ENCODE results near the gene CDS2. TPM values are rescaled to one million over a fixed set of nuclear protein-coding genes. Genes with fewer than 3 reads are reported as not detected.

CDS2 gene
- polyA plus RNA-seq, 4 donors, result 30.8 to 38.8 (median 34.5) TPM

GRCh38 chr20:5118220-5119142 lies 8.3 kb upstream of the CDS2 start:
- DNase-seq (ENCODE audit: low read depth in 4 of 4, low spot score in 3 of 4), result no peak

- no peak for DNase-seq (ENCODE audit: low read depth in 4 of 4, low spot score in 3 of 4)
Measured at GRCh38 chr20:5119143-5119434, 7.7 kb upstream of the CDS2 start.

GRCh38 chr20:5119435-5120184 lies 7.2 kb upstream of the CDS2 start, which contains the start of gene PCNA:
TSS of gene PCNA (minus strand) at chr20:5119958. CDS start at chr20:5119798, 160 bp downstream.
- peak in 3 of 4 donors; percentile 86 to 91 (median 88) for DNase-seq (ENCODE audit: low read depth in 4 of 4, low spot score in 3 of 4)

- DNase-seq (ENCODE audit: low read depth in 4 of 4, low spot score in 3 of 4), result no peak
Measured at GRCh38 chr20:5120185-5120476, 6.7 kb upstream of the CDS2 start.

DNA sequence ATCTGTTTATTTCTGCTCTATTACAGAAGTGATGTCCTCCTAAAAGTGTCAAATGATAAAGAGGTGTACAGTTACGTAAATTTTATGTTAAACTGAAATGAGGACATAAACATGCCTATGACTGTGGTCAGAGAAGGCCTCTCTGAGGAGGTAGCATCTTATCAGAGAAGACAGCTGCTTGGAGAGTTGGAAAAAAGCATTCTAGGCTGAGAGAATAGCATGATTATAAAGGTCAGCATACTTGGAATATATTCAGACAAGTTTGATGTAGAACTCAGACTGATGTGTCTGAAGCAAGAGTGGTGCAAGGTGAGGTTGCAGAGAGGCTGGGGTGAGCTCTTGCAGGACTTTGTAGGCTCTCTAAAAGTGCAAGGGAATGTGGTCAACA lies 3.9 kb upstream of the CDS2 start:
- no peak for DNase-seq (ENCODE audit: low read depth in 4 of 4, low spot score in 3 of 4)

GRCh38 chr20:5127204-5127858 lies 523 bp downstream of the CDS2 start:
- peak in 3 of 4 donors; percentile 36 to 54 (median 43) for DNase-seq (ENCODE audit: low read depth in 4 of 4, low spot score in 3 of 4)

- no peak for DNase-seq (ENCODE audit: low read depth in 4 of 4, low spot score in 3 of 4)
Measured at GRCh38 chr20:5127859-5128424, 1.1 kb downstream of the CDS2 start.

- no peak for DNase-seq (ENCODE audit: low read depth in 4 of 4, low spot score in 3 of 4)
Measured at GRCh38 chr20:5128886-5129285, 2.1 kb downstream of the CDS2 start.

GRCh38 chr20:5131502-5131901 lies 4.7 kb downstream of the CDS2 start:
- no peak for DNase-seq (ENCODE audit: low read depth in 4 of 4, low spot score in 3 of 4)

- DNase-seq (ENCODE audit: low read depth in 4 of 4, low spot score in 3 of 4), result no peak
Measured at GRCh38 chr20:5133998-5134397, 7.2 kb downstream of the CDS2 start.

DNA sequence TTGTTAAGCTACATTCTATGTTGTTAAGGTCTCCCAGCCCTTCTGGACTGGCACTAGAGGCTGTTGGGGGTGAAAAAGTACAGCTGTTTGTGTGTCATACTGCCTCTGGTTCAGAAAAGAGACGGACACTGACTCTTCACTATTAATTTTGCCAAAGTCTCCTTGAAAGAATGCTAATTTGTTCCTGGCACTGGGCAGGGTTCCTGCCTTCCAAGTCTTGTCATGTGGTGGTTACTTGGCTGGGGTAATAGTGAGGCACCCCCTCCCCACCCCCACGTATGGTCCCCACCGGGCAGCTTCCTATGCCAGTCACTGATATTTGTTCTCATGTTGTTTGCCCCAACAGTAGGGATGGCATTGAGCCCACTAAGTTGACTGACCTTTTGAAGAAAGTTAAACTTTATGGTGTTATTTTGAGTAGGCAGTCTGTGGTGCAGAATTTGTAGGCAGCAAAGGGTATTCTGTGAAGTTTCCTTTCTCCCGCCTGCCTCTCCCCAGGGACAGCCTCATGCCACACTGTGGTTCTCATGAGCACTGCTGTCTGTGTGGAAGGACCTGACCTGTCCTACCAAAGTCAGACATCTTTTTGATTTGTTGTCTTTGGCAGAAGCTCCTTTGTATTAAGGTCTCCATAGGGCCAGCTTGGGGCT lies 8.7 kb downstream of the CDS2 start:
- no peak for DNase-seq (ENCODE audit: low read depth in 4 of 4, low spot score in 3 of 4)

- DNase-seq (ENCODE audit: low read depth in 4 of 4, low spot score in 3 of 4), result no peak
Measured at GRCh38 chr20:5136096-5136495, 9.3 kb downstream of the CDS2 start.

- no peak for DNase-seq (ENCODE audit: low read depth in 4 of 4, low spot score in 3 of 4)
Measured at GRCh38 chr20:5140195-5140594, 13.4 kb downstream of the CDS2 start.

DNA sequence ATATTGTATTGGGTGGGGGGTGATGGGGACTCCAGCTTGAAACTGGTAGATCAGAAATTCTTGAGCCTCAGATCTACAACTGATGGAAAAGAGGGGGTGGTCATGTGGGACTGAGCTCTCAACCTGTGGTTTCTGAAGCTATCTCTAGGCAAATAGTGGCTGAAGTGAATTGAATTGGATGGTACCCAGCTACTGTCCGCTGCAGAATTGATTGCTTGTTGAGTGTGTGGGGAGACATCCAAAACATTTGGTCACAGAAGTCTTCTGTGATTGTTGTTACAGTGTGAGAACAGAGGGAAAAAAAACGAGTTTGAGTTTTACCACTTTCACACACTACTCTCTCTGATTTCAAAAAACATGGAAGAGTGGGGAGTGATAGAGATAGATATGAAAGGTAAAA lies 14.8 kb downstream of the CDS2 start:
- no peak for DNase-seq (ENCODE audit: low read depth in 4 of 4, low spot score in 3 of 4)

- no peak for DNase-seq (ENCODE audit: low read depth in 4 of 4, low spot score in 3 of 4)
Measured at GRCh38 chr20:5143851-5144250, 17.0 kb downstream of the CDS2 start.

DNA sequence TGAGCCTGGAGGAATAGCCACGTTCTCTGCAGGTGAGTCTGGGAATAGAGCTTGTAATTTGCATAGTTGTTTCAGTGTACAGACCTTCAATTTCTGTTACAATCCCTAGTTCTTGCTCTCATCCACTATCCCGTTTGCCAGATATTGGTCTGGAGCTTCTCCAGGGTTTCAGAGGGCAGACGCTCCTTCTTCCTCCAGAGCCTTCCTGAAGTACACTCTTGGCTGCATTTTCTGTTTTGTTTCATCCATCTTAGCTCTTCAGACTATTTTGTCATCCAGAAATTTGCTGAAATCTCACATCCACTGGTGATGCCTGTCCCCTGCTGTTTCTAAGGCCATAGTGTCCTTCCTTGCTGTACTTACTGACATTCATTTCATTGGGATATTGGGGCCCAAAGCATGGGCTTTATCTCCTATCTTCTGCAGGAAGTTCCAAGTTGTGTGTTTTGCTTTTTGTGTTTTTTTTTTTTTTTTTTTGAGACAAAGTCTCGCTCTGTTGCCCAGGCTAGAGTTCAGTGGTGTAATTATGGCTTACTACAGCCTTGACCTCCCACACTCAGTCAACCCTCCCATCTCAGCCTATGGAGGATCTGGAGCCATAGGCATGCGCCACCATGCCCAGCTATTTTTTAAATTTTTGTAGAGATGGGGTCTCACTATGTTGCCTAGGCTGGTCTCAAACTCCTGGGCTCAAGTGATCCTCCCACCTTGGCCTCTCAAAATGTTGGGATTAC lies 18.7 kb downstream of the CDS2 start:
- DNase-seq (ENCODE audit: low read depth in 4 of 4, low spot score in 3 of 4), result no peak

DNA sequence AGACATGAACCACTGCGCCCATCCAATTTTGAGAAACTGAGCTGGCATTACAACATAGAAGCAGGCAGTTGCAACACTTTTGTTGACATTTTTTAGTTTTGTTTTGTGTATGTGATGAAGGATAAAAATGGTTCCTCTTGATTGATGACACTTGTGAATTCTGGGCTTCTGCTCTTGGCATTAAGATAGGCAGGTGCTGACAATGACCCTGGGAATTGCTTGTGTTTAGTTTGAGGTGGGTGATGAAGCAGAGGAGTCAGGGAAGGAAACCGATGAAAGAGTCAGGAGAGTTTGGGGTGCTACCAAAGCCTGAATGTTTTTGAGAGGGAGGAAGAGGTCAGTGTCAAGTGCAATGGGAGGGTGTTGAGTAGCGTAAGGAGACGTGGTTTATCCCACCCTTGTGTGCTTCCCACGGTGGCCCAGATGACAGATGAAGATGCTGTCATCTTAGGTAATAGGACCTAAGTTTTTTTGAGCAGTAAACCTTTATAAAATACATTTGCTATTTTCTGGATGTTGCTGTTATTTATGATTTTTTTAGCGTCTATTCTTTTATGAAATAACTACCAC lies 19.4 kb downstream of the CDS2 start:
- no peak for DNase-seq (ENCODE audit: low read depth in 4 of 4, low spot score in 3 of 4)

DNA sequence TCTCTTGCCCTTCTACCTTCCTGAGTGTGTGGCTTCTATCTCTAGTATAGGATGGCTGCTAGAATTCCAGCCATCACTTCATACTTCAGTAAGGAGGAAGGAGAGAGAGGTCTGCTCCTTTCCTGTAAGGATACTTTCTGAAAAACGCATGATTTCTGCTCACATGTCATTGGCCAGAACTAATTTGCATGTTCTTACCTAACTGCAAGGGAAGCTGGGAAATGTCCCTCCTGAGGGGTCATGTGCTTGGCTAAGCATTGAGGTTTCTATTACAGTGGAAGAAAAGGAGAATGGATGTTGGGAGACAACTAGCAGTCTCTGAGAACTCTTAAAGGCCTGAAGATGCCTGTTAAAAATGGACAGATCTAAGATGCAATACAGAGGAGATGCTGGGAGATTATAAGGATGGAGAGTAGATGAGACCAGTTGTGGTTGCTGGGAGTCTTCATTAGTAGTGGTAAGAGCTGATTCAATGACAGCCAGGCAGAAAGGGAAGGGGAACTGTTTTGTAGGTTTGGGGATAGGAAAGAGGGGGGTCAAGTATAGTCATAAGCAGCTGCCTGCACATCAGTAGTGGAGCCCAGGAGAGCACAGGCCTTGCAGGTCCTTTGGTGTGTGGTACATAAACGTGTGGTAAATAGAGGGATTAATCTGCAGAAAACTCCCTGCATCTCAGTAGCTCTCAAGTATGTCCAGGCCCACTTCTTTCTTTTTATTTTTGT lies 20.2 kb downstream of the CDS2 start:
- no peak for DNase-seq (ENCODE audit: low read depth in 4 of 4, low spot score in 3 of 4)

- DNase-seq (ENCODE audit: low read depth in 4 of 4, low spot score in 3 of 4), result no peak
Measured at GRCh38 chr20:5148581-5148980, 21.8 kb downstream of the CDS2 start.

All from left renal pelvis (tissue), 4 donors.